Stimulated activated memory B cell treated with anti-CD40 and anti-IgM and Interleukin-4, amounts not matched to agents 10 μg/mL and 1 μg/mL and 100 μg/mL, for 72 hours (primary cell): ENCODE results near the gene BRWD1.
A peak's percentile ranks its signal among the peaks of the same experiment; 100 is the strongest.
"Not testable (repeated sequence)": the region's sequence is repeated elsewhere in the genome, so short reads cannot be mapped to it uniquely, and the experiment has no call there.

Source experiments
- ATAC-seq: fragments of 150-1000 bp; cut with Tn5 transposase; 2 replicates; pipeline ENCODE4 v1.10.0; 2021
- H3K27ac Mint-ChIP-seq: one replicate; pipeline ENCODE4 v1.8.0; 2022; ENCODE audit warnings: mild to moderate bottlenecking, mixed read lengths
- H3K27me3 Mint-ChIP-seq: one replicate; pipeline ENCODE4 v1.8.0; 2022; ENCODE audit warnings: mixed read lengths
- H3K36me3 Mint-ChIP-seq: one replicate; pipeline ENCODE4 v1.8.0; 2022; ENCODE audit warnings: mixed read lengths
- H3K4me1 Mint-ChIP-seq: one replicate; pipeline ENCODE4 v1.8.0; 2022; ENCODE audit warnings: mixed read lengths
- H3K4me3 Mint-ChIP-seq: one replicate; pipeline ENCODE4 v1.8.0; 2022; ENCODE audit warnings: mild to moderate bottlenecking, moderate library complexity, mixed read lengths
- H3K9me3 Mint-ChIP-seq: one replicate; pipeline ENCODE4 v1.8.0; 2022; ENCODE audit warnings: mixed read lengths

The BRWD1 gene

DNA sequence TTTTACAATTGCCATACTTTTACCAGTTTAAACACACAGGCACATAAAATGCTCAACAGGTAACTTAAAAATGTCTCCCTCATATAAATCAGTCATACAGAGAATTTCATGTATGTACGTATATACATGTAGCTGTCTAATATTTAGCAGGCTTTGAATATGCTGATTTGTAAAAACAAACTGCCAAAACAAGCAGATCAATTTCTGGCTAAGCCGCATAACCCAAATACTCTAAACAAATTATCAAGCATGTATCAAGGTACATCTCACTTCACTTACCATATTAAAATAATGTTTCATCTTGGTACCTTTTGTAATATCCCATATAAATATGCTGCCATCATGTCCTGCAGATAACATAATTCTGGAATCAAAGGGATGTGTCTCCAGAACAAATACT, 43.8 kb downstream of the BRWD1 start:
- H3K27ac Mint-ChIP-seq: no peak overlapping the region

DNA sequence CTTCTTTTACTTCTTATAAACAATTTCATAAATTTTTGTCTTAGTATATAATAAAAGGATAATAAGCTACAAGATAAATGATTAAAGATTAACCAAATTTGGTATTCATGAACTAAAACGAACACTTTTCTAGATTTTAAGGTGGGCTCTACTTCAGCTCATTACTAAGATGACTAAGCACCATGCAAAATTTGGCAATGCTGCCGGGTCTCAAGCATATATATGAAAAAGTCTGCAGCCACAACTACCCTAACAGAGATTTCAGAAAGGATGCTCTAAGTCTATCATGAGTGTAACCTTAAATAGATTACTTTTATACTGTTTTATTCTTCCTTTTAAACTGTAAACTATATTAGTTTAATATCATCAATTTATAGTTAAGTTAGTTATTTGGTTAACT, 47.8 kb downstream of the BRWD1 start:
- Mint-ChIP-seq H3K4me3 (no peak overlapping the region), H3K9me3 (no peaks in the 10 kb centered on the region), H3K27ac (no peak overlapping the region), H3K27me3 (no peaks in the 10 kb centered on the region), H3K4me1 (peaks cover 6% of the 10 kb centered on the region), H3K36me3 (peaks cover 54% of the 10 kb centered on the region)
- no peak for ATAC-seq

More for the DNA sequence above, 43.8 kb downstream of the BRWD1 start:
- Mint-ChIP-seq H3K4me3 (no peak overlapping the region), H3K9me3 (no peaks in the 10 kb centered on the region), H3K27me3 (no peaks in the 10 kb centered on the region), H3K36me3 (peaks cover 52% of the 10 kb centered on the region), H3K4me1 (no peaks in the 10 kb centered on the region)
- ATAC-seq: no peak

DNA sequence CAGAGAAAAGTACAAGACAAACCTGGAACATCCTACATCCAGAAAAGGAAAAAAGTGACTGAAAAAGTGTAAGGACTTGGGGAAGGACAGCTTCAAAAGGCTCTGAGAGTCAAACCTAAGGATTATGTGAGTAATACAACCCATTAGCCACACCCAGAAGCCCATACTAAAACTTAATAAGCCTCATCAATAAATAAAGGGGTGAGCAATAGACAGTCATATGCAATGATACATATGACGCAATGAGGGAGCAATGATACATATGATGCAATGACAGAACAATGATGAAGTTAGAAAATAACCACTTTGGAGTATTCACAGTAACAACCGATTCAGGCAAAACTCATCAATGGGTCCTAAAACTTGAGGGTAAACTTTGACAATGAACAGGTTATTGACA, 50.1 kb downstream of the BRWD1 start:
- H3K27me3 Mint-ChIP-seq: no peaks in the 10 kb centered on the region
- H3K36me3 Mint-ChIP-seq: peaks cover 43% of the 10 kb centered on the region
- no peaks in the 10 kb centered on the region for H3K9me3 Mint-ChIP-seq
- peaks cover 6% of the 10 kb centered on the region for H3K4me1 Mint-ChIP-seq
- H3K4me3 Mint-ChIP-seq: no peak overlapping the region
- no peak overlapping the region for H3K27ac Mint-ChIP-seq
- no peak for ATAC-seq

DNA sequence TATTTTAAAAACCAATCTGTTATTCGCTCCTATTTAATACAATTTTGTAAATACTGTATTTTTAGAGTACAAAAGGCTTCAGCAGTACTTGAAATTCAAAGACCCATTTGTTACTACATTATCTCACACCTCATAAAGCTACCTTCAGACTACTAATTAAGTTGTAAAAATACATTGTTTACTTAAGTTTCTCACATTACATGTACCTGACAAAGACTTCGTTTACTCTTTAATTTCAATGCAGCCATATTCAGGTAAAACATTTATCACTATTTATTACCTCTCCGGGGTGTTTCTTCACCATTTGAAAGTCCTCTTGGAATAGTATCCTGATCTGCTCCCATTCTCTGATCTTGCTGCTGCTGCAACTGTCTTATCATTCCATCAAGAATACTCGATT, 55.2 kb downstream of the BRWD1 start:
- no peaks in the 10 kb centered on the region for H3K27me3 Mint-ChIP-seq
- H3K27ac Mint-ChIP-seq: no peak overlapping the region
- no peak overlapping the region for H3K4me3 Mint-ChIP-seq
- ATAC-seq: no peak
- peaks cover 6% of the 10 kb centered on the region for H3K4me1 Mint-ChIP-seq
- H3K36me3 Mint-ChIP-seq: peaks cover 32% of the 10 kb centered on the region
- no peaks in the 10 kb centered on the region for H3K9me3 Mint-ChIP-seq

DNA sequence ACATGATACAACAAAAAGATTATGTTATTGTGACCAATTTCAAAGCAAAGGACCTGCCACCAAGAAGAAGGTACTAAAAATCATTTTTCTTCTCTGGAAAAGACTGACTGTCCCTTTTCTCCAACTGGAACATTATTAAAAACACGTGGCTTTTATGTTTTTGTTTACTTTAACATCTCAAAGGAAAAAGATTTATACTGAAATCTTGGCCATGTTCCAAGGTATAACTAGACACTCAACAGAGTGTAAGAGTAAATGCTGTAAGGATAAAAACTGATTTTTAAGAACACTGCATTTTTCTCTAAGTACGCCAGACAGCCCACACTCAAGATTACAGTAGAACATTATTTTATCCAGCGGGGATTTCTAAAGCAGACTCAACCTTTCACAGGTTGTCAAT, 62.1 kb downstream of the BRWD1 start:
- H3K4me3 Mint-ChIP-seq: no peak overlapping the region
- H3K27ac Mint-ChIP-seq: no peak overlapping the region
- peaks cover 33% of the 10 kb centered on the region for H3K36me3 Mint-ChIP-seq
- H3K27me3 Mint-ChIP-seq: no peaks in the 10 kb centered on the region
- peaks cover 5% of the 10 kb centered on the region for H3K4me1 Mint-ChIP-seq
- ATAC-seq: no peak
- no peaks in the 10 kb centered on the region for H3K9me3 Mint-ChIP-seq

DNA sequence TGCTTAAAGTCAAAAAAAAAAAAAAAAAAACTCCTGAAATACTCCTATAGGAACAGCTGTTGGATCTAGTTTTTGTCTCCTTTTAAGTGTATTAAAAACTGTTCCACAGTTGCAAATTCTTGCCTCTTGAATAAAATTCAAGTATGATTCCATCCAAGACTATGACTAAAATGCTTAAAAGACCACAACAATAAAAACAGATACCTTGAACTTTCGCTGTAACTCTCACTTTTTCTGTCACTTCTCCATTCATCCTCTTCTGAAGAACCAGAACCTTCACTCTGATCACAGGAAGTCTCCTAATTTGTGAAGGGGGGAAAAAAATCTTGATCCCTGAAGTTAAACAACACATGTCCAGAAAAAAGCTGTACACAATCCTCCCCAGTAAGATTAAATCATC, 75.2 kb downstream of the BRWD1 start:
- ATAC-seq: no peak
- Mint-ChIP-seq H3K27me3 (no peaks in the 10 kb centered on the region), H3K4me3 (no peak overlapping the region), H3K9me3 (no peaks in the 10 kb centered on the region), H3K4me1 (peaks cover 4% of the 10 kb centered on the region), H3K36me3 (peaks cover 52% of the 10 kb centered on the region), H3K27ac (peak overlapping the region; percentile 40)

DNA sequence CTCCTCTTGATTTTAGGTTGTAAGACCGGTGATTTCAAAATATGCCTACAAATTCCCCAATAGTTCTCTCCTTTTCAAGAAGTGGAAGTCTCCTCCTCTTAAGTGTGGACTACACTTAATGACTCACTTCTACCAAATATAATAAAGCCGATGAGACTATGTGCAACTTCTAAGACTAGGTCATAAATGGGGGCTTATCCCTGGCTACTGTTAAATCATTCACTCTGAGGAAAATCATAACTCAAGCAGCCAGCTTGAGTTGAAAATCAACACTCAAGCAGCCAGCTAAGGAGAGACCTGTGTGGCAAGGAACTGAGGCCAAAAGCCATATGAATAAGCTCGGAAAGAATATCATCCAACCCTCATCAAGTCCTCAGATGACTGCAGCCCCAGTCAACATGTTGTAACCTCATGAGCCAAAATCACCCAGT, 80.6 kb downstream of the BRWD1 start:
- H3K27ac Mint-ChIP-seq: no peak overlapping the region
- no peaks in the 10 kb centered on the region for H3K27me3 Mint-ChIP-seq
- no peak for ATAC-seq
- H3K36me3 Mint-ChIP-seq: peaks cover 50% of the 10 kb centered on the region
- no peak overlapping the region for H3K4me3 Mint-ChIP-seq
- no peaks in the 10 kb centered on the region for H3K4me1 Mint-ChIP-seq
- H3K9me3 Mint-ChIP-seq: no peaks in the 10 kb centered on the region

DNA sequence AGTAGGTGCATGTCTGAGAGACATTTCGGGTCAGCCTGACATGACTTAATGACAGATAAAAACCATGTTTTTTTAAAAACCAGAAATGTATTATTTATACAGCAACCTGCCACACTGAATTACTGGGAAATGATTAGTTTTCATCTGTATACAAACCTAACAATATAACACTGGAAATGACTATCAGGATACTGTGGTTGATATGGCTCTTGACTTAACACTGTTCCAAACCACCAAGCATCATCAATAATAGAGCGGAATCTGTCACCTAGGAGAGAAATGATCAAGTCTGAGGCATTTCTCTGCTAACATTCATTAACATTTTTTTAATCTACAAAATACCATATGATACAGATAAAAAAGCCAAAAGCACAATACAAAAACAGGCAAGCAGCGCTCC, 88.5 kb downstream of the BRWD1 start:
- no peak for ATAC-seq
- H3K4me1 Mint-ChIP-seq: no peaks in the 10 kb centered on the region
- H3K4me3 Mint-ChIP-seq: no peak overlapping the region
- no peaks in the 10 kb centered on the region for H3K9me3 Mint-ChIP-seq
- H3K36me3 Mint-ChIP-seq: peaks cover 58% of the 10 kb centered on the region
- H3K27me3 Mint-ChIP-seq: no peaks in the 10 kb centered on the region
- H3K27ac Mint-ChIP-seq: no peak overlapping the region

DNA sequence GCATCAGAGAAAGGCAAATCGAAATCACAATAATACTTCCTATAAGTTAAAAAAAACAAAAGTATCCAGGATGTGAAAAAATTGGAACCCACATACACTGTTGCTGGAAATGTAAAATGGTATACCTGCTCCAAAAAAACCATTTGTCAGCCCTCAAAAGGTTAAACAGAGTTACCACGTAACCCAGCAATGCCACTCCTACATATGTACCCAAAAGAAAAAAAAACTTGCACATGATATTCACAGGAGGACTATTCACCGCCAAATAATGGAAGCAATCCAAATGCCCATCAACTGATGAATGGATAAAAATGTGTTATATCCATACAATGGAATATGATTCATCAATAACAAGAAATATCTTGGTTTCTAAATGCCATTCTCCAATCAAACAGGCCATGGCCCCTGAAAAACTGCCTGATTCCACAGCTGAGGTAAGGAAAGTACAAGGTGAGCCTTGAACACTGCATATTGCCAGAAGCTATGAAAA, 91.4 kb downstream of the BRWD1 start:
- H3K4me3 Mint-ChIP-seq: no peak overlapping the region
- ATAC-seq: no peak
- no peaks in the 10 kb centered on the region for H3K4me1 Mint-ChIP-seq
- H3K9me3 Mint-ChIP-seq: no peaks in the 10 kb centered on the region
- no peak overlapping the region for H3K27ac Mint-ChIP-seq
- H3K36me3 Mint-ChIP-seq: peaks cover 53% of the 10 kb centered on the region
- H3K27me3 Mint-ChIP-seq: no peaks in the 10 kb centered on the region

DNA sequence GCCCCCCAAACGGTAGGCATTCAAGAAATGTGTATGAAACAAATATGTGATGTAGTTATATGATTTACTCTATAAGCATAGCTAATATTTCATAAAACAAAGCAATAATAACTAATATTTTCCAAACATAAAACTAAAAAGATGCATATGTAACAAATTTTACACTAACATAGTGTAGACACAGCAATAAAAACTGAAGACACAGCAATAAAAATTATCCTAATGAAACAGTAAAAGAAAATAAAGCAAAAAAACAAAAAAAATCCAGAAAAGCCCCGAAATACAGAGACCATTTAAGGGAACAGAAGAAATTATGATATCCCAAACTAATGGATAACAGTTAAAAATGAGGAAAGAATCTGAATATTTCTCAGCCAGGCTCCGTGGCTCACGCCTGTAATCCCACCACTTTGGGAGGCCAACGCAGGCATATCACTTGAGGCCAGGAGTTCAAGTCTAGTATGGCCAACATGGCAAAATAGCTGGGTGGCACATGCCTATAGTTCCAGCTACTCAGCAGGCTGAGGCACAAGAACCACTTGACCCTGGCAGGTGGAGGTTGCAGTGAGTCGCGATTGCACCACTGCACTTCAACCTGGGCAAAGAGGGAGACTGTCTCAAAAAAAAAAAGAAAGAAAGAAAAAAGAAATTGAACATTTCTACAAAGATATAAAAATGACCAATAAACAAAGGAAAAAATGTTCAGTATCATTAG, 92.0 kb downstream of the BRWD1 start:
- ATAC-seq: no peak
- H3K4me1 Mint-ChIP-seq: no peaks in the 10 kb centered on the region
- H3K36me3 Mint-ChIP-seq: peaks cover 49% of the 10 kb centered on the region
- no peak overlapping the region for H3K4me3 Mint-ChIP-seq
- H3K27ac Mint-ChIP-seq: no peak overlapping the region
- H3K27me3 Mint-ChIP-seq: no peaks in the 10 kb centered on the region
- no peaks in the 10 kb centered on the region for H3K9me3 Mint-ChIP-seq

DNA sequence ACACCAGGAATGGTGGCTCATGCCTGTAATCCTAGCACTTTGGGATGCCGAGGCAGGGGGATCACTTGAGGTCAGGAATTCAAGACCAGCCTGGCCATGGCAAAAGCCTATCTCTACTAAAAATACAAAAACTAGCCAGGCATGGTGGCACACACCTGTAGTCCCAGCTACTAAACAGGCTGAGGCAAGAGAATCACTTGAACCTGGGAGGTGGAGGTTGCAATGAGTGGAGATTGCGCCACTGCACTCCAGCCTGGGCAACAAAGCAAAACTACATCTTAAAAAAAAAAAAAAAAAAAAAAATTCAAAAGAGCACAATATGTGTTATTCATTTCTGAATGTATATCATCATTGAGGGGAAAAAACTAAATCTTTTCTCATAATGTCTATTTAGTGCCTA, 92.6 kb downstream of the BRWD1 start:
- H3K4me3 Mint-ChIP-seq, H3K27me3 Mint-ChIP-seq, H3K9me3 Mint-ChIP-seq, ATAC-seq, H3K4me1 Mint-ChIP-seq, H3K27ac Mint-ChIP-seq: not testable (repeated sequence)
- peaks cover 43% of the 10 kb centered on the region for H3K36me3 Mint-ChIP-seq

DNA sequence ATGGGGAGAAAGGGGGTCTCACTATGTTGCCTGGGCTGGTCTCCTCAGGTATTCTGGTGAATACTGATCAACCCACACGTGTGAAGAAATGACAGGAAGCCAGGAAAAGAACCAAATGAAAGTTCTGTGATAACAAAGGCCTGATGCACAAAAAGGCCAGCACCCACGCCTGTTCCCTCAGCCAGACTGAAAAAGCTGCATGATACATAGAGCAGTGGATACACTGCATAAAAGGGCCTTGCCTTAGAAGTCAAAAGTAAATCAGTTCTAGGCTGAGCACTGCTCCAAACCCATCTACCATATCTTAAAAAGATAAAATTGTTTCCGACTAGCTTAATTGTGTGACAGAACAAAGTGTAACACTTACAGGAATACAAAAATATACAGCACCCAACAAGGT, 93.3 kb downstream of the BRWD1 start:
- Mint-ChIP-seq H3K9me3 (no peaks in the 10 kb centered on the region), H3K36me3 (peaks cover 38% of the 10 kb centered on the region), H3K27ac (no peak overlapping the region), H3K27me3 (no peaks in the 10 kb centered on the region), H3K4me1 (no peaks in the 10 kb centered on the region), H3K4me3 (no peak overlapping the region)
- ATAC-seq: no peak

DNA sequence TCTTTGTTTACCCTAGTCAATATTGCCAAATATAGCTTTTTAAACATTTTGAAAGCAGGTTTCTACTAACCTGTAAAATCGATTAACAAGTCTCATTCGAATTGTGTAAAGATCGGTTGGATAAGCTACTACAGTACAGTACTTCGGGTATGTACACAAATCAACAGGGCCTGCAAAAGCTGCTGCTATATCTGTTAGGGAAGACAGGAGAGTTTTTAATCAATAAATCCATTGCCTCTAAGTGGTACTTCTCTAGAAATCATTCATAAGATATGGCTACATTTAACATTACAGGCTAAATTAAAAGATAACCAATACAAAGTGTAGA, 95.4 kb downstream of the BRWD1 start:
- no peak for ATAC-seq
- H3K9me3 Mint-ChIP-seq: no peaks in the 10 kb centered on the region
- peaks cover 28% of the 10 kb centered on the region for H3K36me3 Mint-ChIP-seq
- no peaks in the 10 kb centered on the region for H3K27me3 Mint-ChIP-seq
- no peak overlapping the region for H3K27ac Mint-ChIP-seq
- no peaks in the 10 kb centered on the region for H3K4me1 Mint-ChIP-seq
- no peak overlapping the region for H3K4me3 Mint-ChIP-seq

DNA sequence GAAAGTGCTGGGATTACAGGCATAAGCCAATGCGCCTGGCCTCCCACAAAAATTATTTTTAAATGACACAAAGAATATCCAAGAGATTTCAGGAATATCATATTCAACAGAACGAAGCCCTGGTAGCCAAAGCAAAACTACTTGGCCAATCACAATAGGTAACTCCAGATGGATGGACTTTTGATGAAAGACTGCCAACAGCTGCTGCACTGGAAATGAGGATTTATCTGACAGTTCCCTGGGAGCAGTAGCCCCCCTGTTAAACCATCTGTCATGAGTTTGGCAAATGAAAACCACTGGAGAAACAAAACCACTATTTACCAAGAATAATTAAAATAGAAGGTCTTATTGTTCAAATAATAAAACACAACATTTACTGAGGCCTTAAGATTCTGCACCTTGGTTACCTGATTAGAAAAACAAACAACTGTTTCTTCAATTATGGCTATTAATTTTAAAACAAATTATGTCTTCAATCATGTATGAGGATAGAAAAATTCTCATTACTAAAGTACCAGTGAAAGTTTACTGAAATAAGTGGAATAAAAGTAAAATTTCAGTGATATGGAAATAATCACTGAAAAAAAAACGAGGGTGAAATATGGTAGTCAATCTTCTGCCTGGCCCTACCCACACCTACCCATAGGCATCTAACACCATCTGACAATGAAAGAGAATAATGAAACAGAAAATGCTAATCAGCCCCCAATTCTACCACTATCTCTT, 95.9 kb downstream of the BRWD1 start:
- H3K36me3 Mint-ChIP-seq: peaks cover 28% of the 10 kb centered on the region
- no peak for ATAC-seq

DNA sequence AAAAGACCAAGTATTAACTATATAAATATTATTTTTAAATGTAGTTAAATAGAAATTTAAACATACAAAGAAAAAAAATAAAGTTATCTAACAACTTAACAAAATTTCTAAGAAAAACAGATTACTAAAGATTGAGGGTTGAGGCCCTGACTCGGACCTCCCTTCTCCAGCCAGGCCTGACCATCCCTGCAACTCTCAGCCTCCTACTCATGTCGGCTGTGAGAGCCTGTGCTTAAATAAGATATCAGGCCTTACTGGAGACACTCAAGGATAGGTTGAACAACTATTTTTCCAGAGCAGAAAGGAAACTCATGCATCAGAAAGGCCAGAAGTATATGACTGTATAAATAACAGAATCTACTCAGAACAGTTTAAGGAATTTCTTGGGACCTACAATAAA, 97.1 kb downstream of the BRWD1 start:
- ATAC-seq: no peak
- no peaks in the 10 kb centered on the region for H3K27me3 Mint-ChIP-seq
- no peaks in the 10 kb centered on the region for H3K9me3 Mint-ChIP-seq
- H3K27ac Mint-ChIP-seq: no peak overlapping the region
- no peaks in the 10 kb centered on the region for H3K4me1 Mint-ChIP-seq
- no peak overlapping the region for H3K4me3 Mint-ChIP-seq
- H3K36me3 Mint-ChIP-seq: peaks cover 25% of the 10 kb centered on the region

More for the DNA sequence above, 95.9 kb downstream of the BRWD1 start:
- Mint-ChIP-seq H3K27me3 (no peaks in the 10 kb centered on the region), H3K4me1 (no peaks in the 10 kb centered on the region), H3K27ac (no peak overlapping the region), H3K9me3 (no peaks in the 10 kb centered on the region), H3K4me3 (no peak overlapping the region)

DNA sequence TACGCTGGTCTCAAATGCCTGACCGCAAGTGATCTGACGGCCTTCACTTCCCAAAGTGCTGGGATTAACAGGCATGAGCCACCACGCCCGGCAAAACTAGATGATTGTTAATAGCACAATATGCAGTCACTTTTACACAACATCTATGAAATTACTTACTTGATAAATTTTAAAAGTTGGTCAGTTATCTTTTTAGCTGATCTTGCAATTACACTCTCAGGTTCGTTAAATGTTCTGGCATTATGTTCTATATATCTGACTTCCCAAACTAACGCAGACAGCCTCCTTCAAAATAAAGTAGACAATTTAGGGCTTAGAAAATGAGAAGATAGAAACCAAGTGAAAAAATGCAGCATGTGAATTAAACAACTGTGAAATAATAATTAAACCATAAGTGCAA, 98.4 kb downstream of the BRWD1 start:
- Mint-ChIP-seq H3K27me3 (no peaks in the 10 kb centered on the region), H3K27ac (no peak overlapping the region), H3K4me1 (no peaks in the 10 kb centered on the region), H3K4me3 (no peak overlapping the region), H3K9me3 (no peaks in the 10 kb centered on the region), H3K36me3 (peaks cover 32% of the 10 kb centered on the region)
- ATAC-seq: no peak
